WTC11 (cell line): ENCODE data around the gene ZNF506.

Source experiments
- AFF4 ChIP-seq: sonication (generic); formaldehyde crosslinking; IDR thresholded peaks from 2 replicates; pipeline ENCODE4 v1.8.1; 2023; ENCODE audit warnings: mild to moderate bottlenecking, missing genetic modification reagents, borderline replicate concordance
- ATF2 ChIP-seq: sonication (generic); formaldehyde crosslinking; IDR thresholded peaks from 2 replicates; pipeline ENCODE4 v1.8.1; 2022; ENCODE audit warnings: low read depth, missing genetic modification reagents, borderline replicate concordance
- CREM ChIP-seq: sonication (generic); formaldehyde crosslinking; IDR thresholded peaks from 2 replicates; pipeline ENCODE4 v1.8.1; 2022; ENCODE audit warnings: mild to moderate bottlenecking, missing genetic modification reagents, moderate library complexity
- HMGXB4 ChIP-seq: sonication (generic); formaldehyde crosslinking; IDR thresholded peaks from 2 replicates; pipeline ENCODE4 v1.8.1; 2023; ENCODE audit warnings: mild to moderate bottlenecking, moderate library complexity, missing genetic modification reagents
- IRF2 ChIP-seq: sonication (generic); formaldehyde crosslinking; IDR thresholded peaks from 2 replicates; pipeline ENCODE4 v1.8.0; 2022; ENCODE audit warnings: low read depth, missing genetic modification reagents, borderline replicate concordance
- KAT7 ChIP-seq: sonication (generic); formaldehyde crosslinking; IDR thresholded peaks from 2 replicates; pipeline ENCODE4 v1.8.1; 2023; ENCODE audit warnings: missing genetic modification reagents, mild to moderate bottlenecking, borderline replicate concordance
- NR2C2 ChIP-seq: sonication (generic); formaldehyde crosslinking; IDR thresholded peaks from 2 replicates; pipeline ENCODE4 v1.8.0; 2022; ENCODE audit warnings: mild to moderate bottlenecking, missing genetic modification reagents
- SMAD3 ChIP-seq: sonication (generic); formaldehyde crosslinking; IDR thresholded peaks from 2 replicates; pipeline ENCODE4 v1.8.0; 2022; ENCODE audit warnings: missing genetic modification reagents, mild to moderate bottlenecking, borderline replicate concordance
- ZNF121 ChIP-seq: sonication (generic); formaldehyde crosslinking; IDR thresholded peaks from 2 replicates; pipeline ENCODE4 v1.8.0; 2023; ENCODE audit warnings: missing genetic modification reagents
- ZSCAN18 ChIP-seq: fragments of 250-450 bp; sonication (Bioruptor Pico); IDR thresholded peaks from 2 replicates; pipeline ENCODE4 v2.1.2; 2022; ENCODE audit warnings: mild to moderate bottlenecking, moderate library complexity
- TF ChIP-seq, protein P1 (sequence below): fragments of 200-600 bp; IDR thresholded peaks from 2 replicates; pipeline ENCODE4 v1.8.0; 2022; ENCODE audit warnings: antibody characterized with exemption
- TF ChIP-seq, protein P2 (sequence below): sonication (generic); formaldehyde crosslinking; IDR thresholded peaks from 2 replicates; pipeline ENCODE4 v1.8.0; 2022; ENCODE audit warnings: mild to moderate bottlenecking, missing genetic modification reagents
- TF ChIP-seq, protein P3 (sequence below): sonication (generic); formaldehyde crosslinking; IDR thresholded peaks from 2 replicates; pipeline ENCODE4 v1.8.1; 2023; ENCODE audit warnings: mild to moderate bottlenecking, missing genetic modification reagents, moderate library complexity
- TF ChIP-seq, protein P4 (sequence below): sonication (generic); formaldehyde crosslinking; IDR thresholded peaks from 2 replicates; pipeline ENCODE4 v1.8.0; 2022; ENCODE audit warnings: mild to moderate bottlenecking, missing genetic modification reagents

DNA sequence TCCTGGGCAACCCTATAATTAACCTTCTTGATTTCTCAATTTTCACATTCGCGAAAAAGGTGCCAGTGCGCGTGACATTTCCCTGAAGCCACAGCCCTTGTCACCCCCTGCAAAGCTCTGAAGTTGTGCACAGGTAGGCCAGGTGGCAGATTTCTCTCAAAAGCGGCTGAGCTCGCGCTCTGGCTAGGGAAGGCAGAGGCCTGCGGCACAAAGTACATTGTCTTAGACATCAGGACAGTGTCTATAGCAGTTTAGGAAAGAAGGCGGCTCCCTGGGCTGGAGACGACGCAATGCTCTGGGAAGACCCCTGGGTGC is 45.7 kb downstream of the ZNF506 start:
- TF ChIP-seq, protein P1, sequence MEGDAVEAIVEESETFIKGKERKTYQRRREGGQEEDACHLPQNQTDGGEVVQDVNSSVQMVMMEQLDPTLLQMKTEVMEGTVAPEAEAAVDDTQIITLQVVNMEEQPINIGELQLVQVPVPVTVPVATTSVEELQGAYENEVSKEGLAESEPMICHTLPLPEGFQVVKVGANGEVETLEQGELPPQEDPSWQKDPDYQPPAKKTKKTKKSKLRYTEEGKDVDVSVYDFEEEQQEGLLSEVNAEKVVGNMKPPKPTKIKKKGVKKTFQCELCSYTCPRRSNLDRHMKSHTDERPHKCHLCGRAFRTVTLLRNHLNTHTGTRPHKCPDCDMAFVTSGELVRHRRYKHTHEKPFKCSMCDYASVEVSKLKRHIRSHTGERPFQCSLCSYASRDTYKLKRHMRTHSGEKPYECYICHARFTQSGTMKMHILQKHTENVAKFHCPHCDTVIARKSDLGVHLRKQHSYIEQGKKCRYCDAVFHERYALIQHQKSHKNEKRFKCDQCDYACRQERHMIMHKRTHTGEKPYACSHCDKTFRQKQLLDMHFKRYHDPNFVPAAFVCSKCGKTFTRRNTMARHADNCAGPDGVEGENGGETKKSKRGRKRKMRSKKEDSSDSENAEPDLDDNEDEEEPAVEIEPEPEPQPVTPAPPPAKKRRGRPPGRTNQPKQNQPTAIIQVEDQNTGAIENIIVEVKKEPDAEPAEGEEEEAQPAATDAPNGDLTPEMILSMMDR: no peak
- no peak for TF ChIP-seq ATF2 (CRISPR knock-in tag)
- TF ChIP-seq, protein P2, sequence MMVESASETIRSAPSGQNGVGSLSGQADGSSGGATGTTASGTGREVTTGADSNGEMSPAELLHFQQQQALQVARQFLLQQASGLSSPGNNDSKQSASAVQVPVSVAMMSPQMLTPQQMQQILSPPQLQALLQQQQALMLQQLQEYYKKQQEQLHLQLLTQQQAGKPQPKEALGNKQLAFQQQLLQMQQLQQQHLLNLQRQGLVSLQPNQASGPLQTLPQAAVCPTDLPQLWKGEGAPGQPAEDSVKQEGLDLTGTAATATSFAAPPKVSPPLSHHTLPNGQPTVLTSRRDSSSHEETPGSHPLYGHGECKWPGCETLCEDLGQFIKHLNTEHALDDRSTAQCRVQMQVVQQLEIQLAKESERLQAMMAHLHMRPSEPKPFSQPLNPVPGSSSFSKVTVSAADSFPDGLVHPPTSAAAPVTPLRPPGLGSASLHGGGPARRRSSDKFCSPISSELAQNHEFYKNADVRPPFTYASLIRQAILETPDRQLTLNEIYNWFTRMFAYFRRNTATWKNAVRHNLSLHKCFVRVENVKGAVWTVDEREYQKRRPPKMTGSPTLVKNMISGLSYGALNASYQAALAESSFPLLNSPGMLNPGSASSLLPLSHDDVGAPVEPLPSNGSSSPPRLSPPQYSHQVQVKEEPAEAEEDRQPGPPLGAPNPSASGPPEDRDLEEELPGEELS (CRISPR knock-in tag): no peak
- no peak for TF ChIP-seq HMGXB4
- TF ChIP-seq AFF4 (CRISPR knock-in tag): no peak
- TF ChIP-seq IRF2 (CRISPR knock-in tag): no peak
- TF ChIP-seq, protein P3, sequence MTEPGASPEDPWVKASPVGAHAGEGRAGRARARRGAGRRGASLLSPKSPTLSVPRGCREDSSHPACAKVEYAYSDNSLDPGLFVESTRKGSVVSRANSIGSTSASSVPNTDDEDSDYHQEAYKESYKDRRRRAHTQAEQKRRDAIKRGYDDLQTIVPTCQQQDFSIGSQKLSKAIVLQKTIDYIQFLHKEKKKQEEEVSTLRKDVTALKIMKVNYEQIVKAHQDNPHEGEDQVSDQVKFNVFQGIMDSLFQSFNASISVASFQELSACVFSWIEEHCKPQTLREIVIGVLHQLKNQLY (CRISPR knock-in tag): no peak
- TF ChIP-seq, protein P4, sequence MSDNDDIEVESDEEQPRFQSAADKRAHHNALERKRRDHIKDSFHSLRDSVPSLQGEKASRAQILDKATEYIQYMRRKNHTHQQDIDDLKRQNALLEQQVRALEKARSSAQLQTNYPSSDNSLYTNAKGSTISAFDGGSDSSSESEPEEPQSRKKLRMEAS (CRISPR knock-in tag): no peak
- no peak for TF ChIP-seq ZSCAN18
- no peak for TF ChIP-seq CREM
- TF ChIP-seq KAT7 (CRISPR knock-in tag): no peak
- TF ChIP-seq SMAD3 (CRISPR knock-in tag): no peak
- TF ChIP-seq ZNF121: no peak
- TF ChIP-seq NR2C2 (CRISPR knock-in tag): no peak
